GM21360 (cell line): ENCODE results near the gene PALLD.

Experiments used
- ATAC-seq: cut with Tn5 transposase; IDR thresholded peaks from one replicate; pipeline ENCODE4 v1.9.1; 2021; ENCODE audit warnings: mild to moderate bottlenecking, moderate library complexity; ENCODE audit not compliant: unreplicated experiment

PALLD gene

DNA sequence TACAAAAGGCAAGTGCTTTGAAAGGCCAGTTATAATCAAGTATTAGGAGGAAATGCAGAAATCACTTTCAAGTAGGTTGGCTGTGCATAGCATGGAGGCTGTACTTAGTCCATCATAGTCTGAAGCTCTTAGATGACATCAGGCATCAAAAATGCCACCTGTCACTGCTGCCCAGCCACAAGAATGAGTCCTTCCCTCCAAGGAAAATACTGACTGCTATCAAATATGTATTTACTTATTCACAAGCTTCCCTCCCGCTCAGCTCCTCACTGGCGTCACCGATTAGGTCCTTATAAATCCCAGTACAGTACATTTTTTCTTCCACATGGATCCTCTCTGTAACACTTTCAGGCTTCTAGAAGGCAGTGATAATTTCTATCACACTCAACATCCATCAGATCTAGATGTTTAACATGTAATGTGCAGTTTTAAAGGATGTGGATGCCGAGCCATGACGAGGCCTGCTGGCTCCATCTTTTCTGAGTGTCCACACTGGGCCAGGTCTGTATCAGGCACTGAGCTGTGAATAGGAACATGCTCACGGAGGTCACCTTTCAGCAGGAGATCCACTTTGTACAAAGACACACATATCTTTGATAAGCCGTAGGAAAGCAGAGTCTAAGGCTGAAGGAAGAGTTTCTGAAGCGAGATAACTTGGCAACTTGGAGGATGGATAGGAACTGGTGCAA lies 121.9 kb downstream of the PALLD start:
- no peak for ATAC-seq

DNA sequence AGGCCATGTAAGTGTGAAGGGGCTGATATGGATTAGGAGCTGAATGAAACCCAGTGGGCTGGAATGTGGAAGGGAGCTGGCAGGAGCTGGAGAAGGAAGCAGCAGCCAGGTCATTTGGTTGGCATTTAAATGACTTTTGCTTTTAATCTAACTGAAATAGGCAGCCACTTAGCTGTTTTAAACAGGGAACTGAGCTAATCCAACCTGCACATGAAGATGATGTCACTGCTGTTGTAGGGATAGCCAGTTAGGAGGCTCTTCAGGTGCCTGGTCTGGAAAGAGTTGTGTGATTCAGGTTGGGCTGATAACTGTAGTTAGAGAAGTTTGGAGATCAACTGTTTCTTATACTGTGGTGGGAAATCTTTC lies 122.4 kb downstream of the PALLD start:
- ATAC-seq, result no peak

GRCh38 chr4:168621806-168622589 lies 125.1 kb downstream of the PALLD start:
- ATAC-seq, result no peak

GRCh38 chr4:168622600-168622999 lies 125.7 kb downstream of the PALLD start:
- no peak for ATAC-seq

DNA sequence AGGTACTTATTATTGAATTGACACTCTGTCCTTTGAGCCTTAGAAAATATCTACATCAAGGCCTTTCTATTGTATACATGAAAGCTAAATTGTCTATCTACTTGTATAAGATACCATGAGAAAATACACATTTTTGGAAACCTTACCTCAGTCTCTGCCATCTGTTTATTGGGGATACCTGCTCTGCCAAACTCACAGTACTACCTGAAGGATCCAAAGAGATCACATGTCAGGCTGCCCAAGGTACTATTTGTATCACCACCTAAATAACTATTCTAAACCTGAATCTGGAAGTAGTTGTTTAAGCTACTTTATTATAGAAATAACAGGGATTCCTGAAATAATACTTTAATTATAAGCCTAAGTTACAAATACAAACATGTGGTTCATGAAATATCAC lies 126.2 kb downstream of the PALLD start:
- no peak for ATAC-seq

- no peak for ATAC-seq
These were observed 126.6 kb downstream of the PALLD start for GRCh38 chr4:168623484-168623883.

GRCh38 chr4:168628251-168628650 lies 131.4 kb downstream of the PALLD start:
- no peak for ATAC-seq

DNA sequence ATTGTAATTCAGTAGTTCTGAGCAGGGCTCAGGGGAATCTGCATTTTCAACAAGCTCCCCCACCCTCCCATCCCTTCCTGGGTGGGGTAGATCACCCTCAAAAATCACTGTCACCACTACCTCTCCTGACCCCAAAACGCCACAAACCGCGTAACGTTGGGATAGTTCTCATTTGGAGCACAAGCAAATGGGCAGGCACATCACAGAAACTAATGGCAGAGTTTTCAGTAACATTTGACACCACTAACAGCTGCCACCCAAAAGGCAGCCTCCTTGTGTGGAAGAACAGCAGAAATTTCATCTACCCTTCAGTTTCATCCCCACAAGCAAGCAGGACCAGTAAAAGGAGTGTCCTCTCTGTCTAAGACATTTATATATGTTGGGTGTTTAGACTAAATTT lies 132.7 kb downstream of the PALLD start:
- ATAC-seq, result no peak

GRCh38 chr4:168630445-168631187 lies 133.8 kb downstream of the PALLD start:
- no peak for ATAC-seq

DNA sequence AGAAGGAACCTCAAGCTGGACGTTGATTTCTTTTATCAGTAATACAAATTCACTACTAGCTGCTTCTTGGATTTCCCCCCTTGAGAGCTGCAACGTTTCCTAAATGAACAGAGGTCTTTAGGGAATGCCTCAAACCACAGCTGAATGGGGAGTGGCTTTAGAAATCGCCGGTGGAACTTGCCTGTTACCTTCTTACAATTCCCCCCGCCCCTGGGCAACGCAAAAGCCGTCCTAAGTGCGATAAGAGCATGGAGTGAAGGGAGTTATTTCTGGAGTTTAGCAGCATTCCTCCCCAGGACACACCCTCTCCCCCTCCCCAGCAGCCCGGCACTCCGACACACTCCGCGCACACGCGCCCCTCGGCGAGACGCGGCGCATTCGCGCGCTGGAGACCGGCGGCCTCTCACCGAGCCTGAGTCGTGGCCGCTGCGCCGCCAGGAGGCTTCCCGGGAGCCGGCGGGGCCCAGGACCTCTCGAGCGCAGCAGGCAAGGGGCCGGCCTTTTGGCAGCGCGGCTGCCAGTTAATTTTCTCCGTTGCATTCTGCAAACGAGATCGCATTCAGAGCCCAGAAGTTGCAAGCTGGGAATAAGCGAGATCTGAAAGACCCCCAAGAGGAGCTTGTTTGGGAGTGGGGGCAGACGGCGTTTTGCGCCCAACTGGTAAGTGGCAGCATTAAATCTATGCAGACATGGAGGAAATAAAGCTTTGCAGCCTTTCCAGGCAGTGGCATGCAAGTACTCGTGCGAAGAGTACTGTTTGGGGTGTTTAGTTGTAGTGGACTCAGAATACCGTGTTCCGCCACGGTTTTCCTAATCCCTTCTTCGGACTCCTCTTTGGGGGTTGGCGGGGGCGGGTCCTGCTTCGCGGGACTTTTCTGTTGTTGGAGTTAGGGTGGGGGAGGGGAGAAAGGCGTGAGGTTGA lies 134.7 kb downstream of the PALLD start:
- ATAC-seq, result no peak

DNA sequence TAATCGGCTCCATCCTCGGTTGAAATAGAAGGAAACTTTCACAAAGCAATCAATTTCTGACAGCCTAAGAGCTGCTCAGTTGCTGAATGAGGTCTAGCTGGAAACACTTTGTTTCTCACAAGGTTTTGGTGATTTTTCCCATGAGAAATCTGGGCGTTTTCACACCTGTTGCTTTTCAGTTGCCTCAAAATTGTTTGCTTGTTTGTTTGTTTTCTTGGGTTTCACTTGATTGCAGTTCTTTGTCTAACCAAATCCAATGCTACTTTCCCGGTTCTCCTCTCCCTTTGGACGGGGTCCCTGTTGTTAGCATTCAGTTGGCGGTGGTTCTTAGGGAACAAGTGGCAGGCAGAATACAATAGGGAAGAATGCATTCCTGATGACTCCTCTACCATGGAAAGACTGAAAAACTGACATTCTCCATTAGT lies 135.5 kb downstream of the PALLD start:
- ATAC-seq, result no peak

DNA sequence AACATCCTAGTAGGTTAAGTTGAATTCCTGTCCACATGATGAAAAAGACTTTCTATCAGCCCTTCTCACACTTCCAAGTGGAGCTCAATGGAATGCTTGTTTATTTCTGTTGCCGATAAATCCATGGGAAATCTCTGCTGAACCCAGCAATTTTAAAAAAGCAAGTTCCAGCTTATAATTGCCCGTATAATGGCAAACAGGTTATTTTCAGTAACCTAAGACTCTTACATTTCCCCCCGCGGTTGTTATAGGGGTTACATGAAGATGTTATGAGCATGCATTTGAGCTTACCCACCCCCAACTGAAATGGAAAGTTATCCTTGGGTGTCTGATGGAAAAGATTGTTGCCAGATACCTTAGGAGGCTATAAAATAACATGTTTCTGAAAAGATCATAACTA lies 136.2 kb downstream of the PALLD start:
- ATAC-seq, result no peak

- no peak for ATAC-seq
These were observed 136.6 kb downstream of the PALLD start for GRCh38 chr4:168633496-168633895.

DNA sequence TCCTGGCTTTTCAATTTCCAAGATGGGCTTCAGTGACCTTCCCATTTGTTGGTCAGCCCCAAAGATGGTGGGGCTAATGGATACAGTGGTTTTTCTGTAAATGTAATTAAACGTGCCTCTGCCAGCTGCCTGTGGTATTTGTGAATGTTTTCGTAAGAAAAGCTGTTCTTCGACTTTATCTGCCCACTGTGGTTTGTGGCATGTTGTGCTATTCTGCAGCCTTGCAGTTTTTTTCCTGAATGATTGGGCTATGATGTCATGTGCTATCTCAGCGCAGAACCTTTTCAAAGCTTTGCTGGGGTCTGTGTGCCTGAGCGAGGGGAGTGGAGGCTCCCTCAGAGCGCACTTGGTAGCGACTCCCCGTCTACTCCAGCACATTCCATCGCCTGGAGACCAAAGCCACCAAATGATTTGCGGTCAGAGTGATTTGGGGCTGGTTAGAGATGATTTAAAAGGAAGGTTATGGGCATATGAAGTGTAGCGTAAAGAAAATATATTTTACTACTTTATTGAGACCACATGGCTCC lies 137.5 kb downstream of the PALLD start:
- no peak for ATAC-seq

DNA sequence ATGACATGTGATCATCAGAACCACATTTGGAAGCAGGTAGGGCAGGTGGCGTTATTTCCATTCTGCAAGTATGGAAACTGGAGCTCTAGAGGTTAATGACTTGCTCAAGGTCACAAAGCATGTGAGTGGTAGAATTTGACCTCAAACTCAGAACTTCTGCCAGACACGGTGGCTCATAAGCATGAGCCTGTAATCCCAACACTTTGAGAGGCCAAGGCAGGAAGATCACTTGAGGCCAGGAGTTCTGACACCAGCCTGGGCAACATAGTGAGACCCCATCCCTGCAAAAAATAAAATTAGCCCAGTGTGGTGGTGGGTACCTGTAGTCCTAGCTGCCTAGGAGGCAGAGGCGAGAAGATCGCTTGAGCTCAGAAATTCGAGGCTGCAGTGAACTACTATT lies 139.2 kb downstream of the PALLD start:
- ATAC-seq, result no peak

GRCh38 chr4:168636506-168637196 lies 139.8 kb downstream of the PALLD start:
- no peak for ATAC-seq

DNA sequence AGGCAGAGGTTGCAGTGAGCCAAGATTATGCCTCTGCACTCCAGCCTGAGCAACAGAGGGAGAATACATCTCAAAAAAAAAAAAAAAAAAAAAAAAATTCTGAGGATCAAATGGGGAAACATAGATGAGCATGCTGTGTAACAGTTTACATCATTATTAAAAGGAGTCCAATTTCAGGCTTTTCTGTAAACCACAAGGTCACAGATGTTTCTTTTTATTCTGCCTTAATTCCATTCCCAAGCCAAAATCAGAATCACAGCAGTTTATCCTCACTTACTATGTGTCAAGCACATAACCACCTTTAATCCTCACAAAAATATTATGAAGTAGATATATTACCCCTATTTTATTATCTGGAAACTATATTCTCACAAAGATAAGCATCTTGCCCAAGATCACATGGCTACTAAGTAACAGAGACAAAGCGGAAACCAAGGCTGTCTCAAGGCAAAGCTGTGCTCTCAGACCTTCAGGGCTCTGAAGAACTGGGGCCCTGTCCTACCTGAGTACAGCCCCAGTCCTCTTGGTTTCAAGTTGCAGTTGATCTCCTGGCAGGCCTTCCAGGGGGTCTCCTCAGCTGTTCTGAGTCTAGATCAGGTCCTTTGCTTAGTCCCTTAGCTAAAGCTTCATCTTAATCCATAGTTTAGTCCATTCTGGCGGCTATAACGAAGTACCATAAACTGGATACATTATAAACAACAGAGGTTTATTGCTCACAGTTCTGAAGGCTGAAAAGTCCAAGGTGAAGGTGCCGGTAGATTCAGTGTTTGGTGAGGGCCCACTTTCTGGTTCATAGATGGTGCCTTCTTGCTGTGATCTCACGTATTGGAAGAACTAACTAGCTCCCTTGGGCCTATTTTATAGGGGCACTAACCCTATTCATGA lies 141.3 kb downstream of the PALLD start:
- no peak for ATAC-seq

GRCh38 chr4:168639914-168640313 lies 143.1 kb downstream of the PALLD start:
- no peak for ATAC-seq

GRCh38 chr4:168641811-168642140 lies 144.9 kb downstream of the PALLD start:
- ATAC-seq, result no peak
